Limb (tissue), 2 donors: ENCODE measurements around the gene CD3E.
"Not testable (repeated sequence)": the region's sequence is repeated elsewhere in the genome, so short reads cannot be mapped to it uniquely, and the experiment has no call there.

Experiments used
- DNase-seq, 2 donors: peaks; one replicate each; pipeline ENCODE4 v3.0.0-alpha.2; 2016; ENCODE audit errors: extremely low spot score in 2 of 2

The CD3E gene

DNA sequence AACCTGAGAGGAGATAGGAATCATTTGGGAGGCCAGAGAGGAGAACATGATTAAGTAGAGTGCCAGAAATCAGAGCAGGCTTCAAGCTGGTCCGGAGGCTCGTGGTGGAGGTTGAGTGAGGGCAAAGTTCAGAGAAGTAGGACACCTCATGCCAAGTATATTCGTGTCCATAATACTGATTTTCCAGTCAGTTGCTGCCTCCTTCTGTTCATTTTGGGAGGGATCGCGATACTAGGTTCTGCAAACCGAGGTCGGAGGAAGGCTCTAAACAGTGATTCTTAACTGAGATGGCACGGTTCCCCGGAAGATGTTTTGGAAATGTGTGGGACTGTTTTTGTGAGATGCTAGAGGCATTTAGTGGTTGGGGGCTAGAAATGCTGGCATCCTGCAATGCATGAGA, 13.6 kb upstream of the CD3E start:
- no peak for DNase-seq

DNA sequence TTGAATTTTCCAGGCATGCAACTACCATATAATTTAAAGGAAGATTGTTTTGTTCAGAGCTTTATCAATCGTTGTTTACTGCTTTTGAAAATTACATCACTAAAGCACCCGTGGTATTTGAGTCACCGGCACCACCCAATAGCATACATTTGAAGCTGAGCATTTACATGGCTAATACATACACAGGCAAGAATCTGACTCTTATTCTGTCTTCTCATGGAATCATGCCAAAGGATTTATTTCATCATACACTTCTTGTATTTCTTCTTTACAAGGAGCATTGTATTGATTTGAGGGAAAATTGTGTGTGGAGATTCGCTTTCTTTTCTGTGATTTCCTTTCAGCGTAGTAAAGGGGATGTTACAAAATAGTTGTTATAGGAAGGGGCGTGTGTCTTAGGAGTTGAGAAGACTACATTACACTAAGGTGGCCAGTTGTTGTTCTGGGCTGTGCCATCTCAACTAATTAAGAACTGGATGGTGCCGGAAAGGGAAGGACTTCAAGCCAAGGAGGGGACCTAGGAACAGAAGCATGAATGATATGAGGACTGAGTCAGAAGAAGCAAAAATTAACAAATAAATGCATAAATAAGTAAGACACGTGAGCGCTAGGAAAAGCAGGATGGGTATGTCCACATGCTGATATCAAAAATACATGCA, 12.9 kb upstream of the CD3E start:
- no peak for DNase-seq

DNA sequence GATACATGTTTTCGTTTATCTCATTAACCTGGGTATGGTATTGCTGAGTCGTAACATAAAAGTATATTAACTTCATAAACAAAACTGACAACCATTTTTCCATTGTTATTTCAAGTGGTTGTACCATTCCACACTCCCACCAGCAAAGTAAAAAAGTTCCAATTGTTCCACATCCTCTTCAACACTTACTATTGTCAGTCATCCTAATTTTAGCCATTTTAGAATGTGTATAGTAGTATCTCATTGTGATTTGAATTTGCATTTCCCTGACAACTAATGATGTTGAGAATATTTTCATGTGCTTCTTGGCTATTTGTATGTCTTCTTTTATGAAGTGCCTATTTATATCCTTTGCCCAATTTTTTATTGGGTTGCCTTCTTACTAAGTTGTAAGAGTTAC, 10.5 kb upstream of the CD3E start:
- DNase-seq, result no peak

DNA sequence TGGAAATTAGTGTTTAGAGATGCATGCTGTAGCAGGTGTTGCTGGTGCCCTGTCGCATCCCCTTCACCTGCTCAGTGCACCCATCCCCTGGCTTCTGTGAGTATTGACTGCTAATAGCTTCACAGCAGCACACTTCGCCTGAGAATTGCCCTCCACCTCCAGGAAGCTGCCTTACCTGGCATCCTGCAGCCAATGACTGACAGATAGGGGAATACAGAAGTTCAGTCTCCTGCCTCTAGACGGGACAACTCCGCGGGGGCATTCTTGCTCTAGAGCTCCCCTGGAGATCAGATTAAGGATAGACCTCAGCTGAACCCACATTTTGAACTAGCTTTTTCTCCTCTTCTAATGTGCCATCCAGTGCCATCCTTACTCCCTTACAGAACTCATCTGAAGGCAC, 9.3 kb upstream of the CD3E start:
- no peak for DNase-seq

DNA sequence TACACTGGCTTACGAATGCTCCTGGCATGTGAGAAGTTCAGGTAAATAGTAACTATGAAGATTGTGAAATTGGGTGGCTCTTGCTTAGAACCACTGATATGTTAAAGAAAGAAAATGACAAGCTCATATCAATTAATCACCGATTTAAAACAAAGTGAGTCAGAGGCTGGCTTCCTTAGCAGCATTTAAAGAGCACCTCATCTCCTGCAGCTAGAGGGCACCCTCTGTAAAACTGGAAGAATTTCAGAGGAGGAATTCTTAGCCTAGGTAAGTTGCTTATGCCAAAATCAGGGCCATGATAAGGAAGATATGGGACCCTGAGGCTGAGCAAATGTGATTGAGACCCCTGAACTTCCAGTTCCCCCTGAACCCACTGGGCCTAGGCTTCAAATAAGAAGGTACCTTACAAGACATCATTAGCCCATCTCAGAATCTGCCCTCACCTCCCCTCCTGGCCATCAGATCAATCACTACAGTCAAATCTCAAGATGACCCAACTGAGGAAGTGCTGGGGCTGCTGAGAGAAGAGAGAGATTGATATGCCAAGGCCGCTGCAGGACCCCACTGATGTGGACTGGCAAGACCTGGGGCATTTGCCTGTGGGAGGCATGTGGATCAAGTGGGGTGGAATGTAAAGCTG, 8.6 kb upstream of the CD3E start:
- no peak for DNase-seq

DNA sequence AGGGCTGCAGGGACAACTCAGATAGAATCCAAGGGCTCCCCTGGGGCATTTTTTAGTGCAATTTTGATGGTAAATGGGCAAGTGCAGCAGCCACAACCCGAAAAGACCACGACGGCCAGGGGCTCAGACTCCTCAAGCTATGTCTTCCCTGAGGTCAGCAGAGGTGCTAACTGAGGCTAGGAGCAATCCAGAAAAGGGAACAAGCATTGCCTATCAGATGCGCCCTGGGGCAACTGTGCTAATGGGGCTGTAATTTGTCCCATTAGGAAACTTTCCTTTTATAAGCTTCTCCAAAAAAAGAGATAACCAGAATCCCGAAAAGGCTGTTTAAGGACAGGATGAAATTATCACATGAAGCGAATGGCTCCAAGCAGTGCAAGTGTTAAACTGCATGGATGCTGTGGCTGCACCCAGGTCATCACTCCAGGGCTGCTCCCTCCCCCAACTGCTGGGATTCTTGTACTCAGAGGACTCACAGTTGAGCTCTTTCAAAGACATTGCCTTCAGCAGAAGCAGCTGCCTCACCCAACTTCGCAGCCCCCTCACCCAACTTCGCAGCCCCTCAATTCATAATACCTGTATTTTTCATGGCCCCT, 2.8 kb upstream of the CD3E start:
- no peak for DNase-seq

DNA sequence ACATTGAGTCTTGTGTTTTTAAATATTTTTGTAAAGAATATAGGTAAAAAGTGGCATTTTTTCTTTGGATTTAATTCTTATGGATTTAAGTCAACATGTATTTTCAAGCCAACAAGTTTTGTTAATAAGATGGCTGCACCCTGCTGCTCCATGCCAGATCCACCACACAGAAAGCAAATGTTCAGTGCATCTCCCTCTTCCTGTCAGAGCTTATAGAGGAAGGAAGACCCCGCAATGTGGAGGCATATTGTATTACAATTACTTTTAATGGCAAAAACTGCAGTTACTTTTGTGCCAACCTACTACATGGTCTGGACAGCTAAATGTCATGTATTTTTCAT, 333 bp upstream of the CD3E start:
- no peak for DNase-seq

DNA sequence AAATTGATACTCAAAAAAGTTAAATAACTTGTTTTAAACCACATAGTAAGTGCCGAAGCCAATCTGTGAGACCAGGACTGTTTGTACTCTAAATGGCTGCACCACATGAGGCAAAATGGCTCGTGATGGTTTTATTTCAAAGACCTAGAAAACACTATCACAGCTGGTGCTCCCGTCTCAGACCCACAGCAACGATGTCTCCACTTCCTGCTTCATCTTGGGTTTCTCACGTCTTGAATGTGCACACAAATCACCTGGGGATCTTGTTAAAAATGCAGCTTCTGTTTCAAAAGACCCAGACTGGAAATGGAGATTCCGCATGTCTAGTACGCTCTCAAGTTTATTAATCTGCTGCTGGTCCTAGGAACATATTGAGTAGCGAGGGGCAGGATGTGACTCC, 1.2 kb downstream of the CD3E start:
- no peak for DNase-seq

DNA sequence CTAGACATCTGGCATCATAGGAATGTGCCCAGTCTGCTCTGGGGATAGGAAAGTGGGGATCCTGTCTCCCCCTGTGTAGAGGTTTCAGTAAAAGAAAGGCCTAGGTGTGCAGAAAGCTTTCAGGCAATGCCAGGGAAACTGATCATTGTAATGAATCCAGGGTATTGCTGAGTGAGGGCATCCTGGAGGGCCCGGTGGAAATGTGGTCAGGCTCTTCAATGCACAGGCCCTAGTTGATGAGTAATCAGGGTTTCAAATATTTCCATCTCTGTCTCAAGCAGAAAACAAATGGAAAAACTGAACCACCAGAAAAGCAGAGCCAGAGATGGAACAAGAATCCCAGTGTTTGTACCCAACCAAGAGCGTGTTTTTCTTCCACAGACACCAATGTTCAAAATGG, 2.0 kb downstream of the CD3E start:
- DNase-seq, result no peak

DNA sequence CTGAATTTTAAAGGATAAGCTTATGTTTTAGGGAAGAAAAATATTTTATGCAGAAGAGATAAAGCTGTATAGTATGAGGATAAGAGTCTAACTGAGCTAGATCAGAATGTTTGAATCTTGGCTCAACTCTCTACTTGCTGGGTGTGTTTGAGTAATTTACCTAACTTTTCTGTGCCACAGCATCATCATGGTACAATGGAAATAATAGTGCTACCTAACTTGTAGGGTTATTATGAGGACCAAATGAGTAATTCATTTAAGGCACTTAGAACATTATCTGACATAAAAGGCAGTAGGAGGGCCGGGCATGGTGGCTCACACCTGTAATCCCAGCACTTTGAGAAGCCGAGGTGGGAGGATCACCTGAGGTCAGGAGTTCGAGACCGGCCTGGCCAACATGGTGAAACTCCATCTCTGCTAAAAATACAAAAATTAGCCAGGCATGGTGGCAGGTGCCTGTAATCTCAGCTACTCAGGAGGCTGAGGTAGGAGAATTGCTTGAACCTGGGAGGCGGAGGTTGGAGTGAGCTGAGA, 4.5 kb downstream of the CD3E start:
- DNase-seq, result not testable (repeated sequence)

DNA sequence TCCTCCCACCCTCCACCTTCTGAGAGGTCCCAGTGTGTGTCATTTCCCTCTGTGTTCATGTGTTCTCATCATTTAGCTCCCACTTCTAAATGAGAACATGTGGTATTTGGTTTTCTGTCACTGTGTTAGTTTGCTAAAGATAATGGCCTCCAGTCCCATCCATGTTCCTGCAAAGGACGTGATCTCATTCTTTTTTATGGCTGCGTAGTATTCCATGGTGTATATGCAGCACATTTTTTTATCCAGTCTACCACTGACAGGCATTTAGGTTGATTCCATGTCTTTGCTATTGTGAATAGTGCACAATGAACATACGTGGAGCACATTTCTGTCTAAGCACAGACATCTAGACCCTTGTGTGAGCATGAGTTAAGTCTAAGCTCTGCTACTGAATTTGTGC, 5.7 kb downstream of the CD3E start:
- DNase-seq, result no peak

DNA sequence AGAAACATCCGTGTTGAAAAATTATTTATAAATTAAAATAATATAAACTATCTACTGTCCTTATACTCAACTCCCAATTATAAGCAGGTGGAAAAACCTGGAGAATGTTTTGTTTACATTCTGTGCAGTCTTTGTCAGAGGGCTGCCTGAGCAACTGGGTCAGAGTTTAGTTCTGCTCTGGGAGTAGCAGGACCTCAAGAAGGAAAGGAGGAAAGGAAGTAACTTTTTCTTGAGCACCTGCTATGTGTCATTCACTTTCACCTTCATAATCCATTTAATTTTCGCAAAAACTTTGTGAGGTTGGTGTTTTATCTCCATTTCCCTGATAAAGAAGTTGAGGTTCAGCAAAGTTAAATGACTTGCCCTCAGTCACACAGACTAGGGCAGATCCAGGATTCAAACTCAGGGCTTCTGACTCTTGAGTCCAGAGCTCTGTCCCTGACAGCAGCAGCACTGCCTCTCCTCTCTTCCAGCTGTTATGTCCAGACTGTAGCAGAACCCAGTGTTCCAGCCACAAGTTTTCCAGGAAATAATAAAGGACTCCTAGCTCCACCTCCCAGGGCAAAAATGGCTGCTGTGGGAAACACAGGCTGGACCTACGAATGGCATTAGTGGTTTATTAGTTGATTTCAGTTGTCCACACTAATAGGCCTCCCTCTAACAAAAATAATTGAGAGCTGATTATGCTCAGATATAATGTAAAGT, 6.4 kb downstream of the CD3E start:
- DNase-seq, result no peak

DNA sequence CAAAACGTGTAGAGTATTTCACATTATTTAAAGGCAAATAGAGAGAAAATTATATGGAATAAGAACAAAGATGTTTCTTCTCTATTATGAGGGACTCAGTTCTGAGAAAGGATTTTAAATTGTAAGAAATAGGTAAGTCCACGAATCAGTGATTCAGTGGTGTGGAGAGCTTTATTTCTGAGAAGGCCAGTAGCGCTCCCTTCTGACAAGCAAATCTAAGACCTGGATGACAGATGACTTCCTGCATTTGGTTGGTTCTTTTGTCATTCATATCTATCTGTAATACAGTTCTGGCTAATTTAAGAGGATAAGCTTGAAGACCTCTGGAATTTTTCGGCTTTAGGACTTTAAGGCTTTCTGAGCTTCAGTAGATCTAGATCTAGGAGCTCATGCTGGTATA, 7.0 kb downstream of the CD3E start:
- no peak for DNase-seq

DNA sequence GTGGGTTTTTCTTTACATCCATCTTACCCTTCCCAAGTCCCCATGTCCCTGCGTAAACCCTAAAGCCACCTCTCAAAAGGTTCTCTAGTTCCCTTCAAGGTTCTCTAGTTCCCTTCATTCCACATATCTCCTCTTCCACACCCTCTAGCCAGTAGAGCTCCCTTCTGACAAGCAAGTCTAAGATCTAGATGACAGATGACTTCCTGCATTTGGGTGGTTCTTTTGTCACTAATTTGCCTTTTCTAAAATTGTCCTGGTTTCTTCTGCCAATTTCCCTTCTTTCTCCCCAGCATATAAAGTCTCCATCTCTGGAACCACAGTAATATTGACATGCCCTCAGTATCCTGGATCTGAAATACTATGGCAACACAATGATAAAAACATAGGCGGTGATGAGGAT, 7.8 kb downstream of the CD3E start:
- no peak for DNase-seq

DNA sequence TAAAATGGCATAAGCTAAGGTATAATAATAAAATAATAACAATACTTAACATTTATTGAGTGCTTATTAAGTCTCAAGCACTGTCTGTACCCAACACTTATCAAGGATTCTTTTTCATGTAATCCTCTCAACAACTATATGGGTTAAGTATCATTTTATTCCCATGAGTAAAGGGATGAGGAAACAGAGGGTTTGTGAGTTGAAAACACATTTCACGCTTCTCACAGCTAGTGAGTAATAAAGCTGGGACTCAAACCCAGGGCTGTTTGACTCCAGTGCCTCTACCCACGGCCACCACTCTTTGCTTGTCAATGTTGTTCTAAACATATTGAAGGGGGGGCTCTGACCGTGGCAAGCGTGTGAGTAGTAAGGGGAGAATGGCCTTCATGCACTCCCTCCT, 8.7 kb downstream of the CD3E start:
- DNase-seq, result no peak

DNA sequence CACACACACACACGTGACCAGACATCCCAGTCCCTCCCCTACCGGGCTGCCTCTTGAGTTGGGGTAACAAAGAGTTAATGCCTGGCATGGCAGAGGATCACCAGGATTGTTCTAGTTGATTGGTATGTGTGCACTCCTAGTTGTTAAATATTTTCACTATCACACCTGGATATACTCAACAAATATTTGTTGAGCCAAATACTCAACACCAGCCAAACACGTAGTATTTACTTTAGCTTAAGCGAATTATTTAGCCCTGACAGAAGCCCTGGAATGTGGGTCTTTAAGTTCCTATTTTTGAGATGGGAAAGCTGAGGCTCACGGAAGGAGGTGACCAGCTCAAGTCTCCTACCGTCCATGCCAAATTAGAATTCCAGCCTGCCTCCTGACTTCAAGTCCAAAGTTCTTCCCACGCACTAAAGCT, 10.5 kb downstream of the CD3E start:
- no peak for DNase-seq

DNA sequence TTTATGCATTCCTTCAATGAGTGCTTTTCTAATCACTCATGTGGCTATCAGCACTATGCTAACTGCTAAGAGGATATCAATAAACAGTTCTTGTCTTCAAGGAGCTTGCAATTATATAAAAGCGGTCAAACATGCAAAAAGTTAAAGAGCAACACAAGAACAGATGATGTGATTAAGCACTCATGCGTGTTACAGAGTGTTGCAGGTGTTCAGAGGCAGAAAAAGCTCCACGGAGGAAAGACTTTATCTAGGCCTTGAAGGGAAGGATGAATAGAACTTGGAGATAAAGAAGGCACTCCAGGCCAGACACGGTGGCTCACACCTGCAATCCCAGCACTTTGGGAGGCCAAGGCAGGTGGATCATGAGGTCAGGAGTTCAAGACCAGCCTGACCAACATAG, 13.6 kb downstream of the CD3E start:
- no peak for DNase-seq

DNA sequence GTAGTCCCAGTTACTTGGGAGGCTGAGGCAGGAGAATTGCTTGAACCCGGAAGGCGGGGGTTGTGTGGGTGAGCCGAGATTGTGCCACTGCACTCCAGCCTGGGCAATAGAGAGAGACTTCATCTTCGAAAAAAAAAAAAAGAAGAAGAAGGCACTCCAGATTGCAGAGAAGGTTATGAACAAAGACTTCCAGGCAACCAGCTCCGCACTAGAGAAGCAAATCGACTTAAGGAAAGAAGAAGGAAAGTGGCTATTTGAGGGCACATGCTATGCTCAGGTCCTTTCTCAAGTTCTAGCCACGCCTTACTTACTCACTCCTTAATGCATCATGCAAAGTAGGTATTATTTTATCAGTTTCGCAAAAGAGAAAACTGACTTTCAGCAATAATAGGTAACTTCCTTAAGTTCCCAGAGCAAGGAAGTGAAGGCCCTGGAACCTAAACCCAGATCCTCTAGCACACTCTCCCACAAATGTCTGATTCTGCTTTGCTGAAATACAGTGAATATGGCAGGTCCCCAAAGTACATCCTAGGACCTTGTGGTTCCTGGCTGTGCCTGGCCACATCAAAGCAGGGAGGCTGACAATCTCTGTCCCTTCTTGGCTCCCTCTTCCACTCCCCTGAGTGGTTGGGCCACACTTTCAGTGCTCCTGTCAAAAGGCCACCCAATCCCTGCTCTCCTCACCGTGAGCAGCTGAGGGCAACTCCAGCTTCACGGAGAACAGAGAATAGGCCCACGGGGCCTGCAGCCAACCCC, 14.2 kb downstream of the CD3E start:
- DNase-seq, result no peak

DNA sequence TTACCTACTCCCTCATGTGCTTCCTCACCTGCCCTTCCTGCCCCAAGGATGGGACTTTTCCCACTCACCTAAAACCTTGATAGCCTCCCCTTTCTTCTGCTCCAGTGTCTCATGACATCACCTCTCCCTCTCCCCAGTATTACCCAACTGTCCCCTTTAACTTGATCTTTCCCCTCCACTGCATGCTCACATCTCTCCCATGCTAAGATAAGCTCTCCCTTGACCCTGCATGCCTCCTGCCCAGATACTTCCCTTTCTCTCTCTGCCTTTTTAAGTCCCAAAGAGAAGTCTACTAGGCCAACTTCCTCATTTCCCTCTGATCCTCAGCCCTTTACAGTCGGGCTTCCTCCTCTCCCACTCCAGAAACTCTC, 14.8 kb downstream of the CD3E start:
- no peak for DNase-seq

DNA sequence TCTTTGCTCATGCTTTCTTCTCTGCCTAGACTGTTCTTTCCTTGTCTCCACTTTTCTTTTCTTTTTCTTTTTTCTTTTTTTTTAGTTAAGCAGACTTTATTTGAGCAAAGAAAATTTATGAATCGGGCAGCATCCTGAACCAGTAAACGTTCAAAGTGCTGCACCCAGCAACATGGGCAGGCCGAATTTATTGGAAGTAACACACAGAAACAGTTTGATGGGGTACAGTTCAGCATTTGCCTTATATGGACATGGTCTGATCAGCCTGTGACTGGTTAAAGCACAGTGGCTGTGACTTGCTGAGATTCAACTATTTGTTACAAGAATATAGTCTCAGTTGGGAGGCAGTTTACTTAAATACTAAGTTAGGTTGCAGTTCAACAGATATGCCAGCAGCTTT, 16.0 kb downstream of the CD3E start:
- DNase-seq, result no peak

DNA sequence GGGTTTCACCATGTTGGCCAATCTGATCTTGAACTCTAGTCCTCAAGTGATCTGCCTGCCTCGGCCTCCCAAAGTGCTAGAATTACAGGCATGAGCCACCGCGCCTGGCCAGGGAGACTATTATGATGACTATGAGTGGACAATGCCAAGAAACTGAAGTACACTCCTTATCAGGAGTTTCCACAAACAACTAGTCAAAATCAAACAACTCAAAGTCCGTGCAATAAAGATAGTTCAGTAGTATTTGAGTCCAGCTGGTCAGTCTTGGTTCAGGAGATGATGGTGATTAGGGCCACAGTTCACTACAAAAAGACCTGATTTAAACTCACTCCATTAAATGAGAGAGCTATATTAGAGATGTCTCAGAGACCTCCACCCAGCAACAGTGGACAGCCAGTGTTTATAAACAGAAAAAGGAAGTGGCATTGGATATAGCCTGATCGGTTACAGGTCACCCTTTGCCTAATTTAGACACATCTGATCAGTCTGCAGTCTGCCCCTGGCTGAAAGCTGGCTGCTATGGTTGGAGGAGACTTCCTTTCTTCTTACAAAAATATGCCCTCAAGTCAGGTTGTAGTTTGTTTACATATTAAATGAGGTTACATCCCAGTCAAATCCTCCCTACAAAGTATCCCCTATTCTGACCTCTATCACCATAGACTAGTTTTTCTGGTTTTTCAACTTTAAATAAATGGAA, 17.0 kb downstream of the CD3E start:
- DNase-seq, result no peak
